T-cell (primary cell): Measurements from ENCODE around the gene ARHGEF4. TPM values are rescaled to one million over a fixed set of nuclear protein-coding genes. Genes with fewer than 3 reads are reported as not detected.
A peak's percentile ranks its signal among the peaks of the same experiment; 100 is the strongest.

Source experiments
- ATAC-seq, 4 experiments: fragments of 200-7000 bp in 3 of 4; fragments of 150-1000 bp in 1 of 4; cut with Tn5 transposase; replicated peaks in 1 of 4; 1 replicate in 3 of 4; 2 replicates in 1 of 4; pipeline ENCODE4 v1.10.0; 2021; ENCODE audit warnings: moderate library complexity in 3 of 4, mild to moderate bottlenecking in 2 of 4, moderate number of reproducible peaks in 1 of 4
- CTCF ChIA-PET, 2 donors: fragments of 300-600 bp; sonication (Branson Sonifier 250); formaldehyde crosslinking; loops; one replicate each; lab custom pipeline; 2022; ENCODE audit warnings: antibody characterized with exemption in 2 of 2; lab: Charles Lee
- POLR2A ChIA-PET, 2 donors: fragments of 300-600 bp; sonication (Branson Sonifier 250); formaldehyde crosslinking; loops; one replicate each; lab custom pipeline; 2022; ENCODE audit warnings: antibody characterized with exemption in 2 of 2; lab: Charles Lee
- DNase-seq, 35 experiments: peaks; one replicate each; pipeline versions ENCODE4 v3.0.0 to v3.0.0-alpha.2; 2013 to 2023
- H3K27ac ChIP-seq: one replicate; pipeline ENCODE4 v1.5.1; 2013; ENCODE audit warnings: low read length
- H3K27me3 ChIP-seq, 2 experiments: replicated peaks in 1 of 2; 1 replicate in 1 of 2; 2 replicates in 1 of 2; pipeline versions ENCODE4 v1.6.1 to v1.7.0; 2013; ENCODE audit warnings: low read length in 1 of 2, mixed read lengths in 1 of 2; ENCODE audit not compliant: control insufficient read depth in 2 of 2, insufficient read depth in 2 of 2; ENCODE audit errors: extremely low read depth in 1 of 2
- H3K36me3 ChIP-seq, 2 donors: 1 replicate in 1 of 2; 2 replicates in 1 of 2; pipeline versions ENCODE4 v1.6.1 to v1.7.0; 2013; ENCODE audit warnings: low read length in 1 of 2; ENCODE audit not compliant: control insufficient read depth in 2 of 2, insufficient read depth in 1 of 2; ENCODE audit errors: extremely low read depth in 1 of 2
- H3K4me1 ChIP-seq, 2 experiments: 1 replicate in 1 of 2; 2 replicates in 1 of 2; pipeline versions ENCODE4 v1.6.1 to v1.7.0; 2013; ENCODE audit warnings: low read length in 2 of 2, mixed read lengths in 1 of 2; ENCODE audit not compliant: insufficient read depth in 2 of 2, control insufficient read depth in 1 of 2; ENCODE audit errors: extremely low read depth in 1 of 2
- H3K4me3 ChIP-seq, 2 donors: 1 replicate in 1 of 2; 2 replicates in 1 of 2; pipeline versions ENCODE4 v1.5.1 to v1.7.0; 2013; ENCODE audit warnings: mild to moderate bottlenecking in 2 of 2, low read length in 1 of 2, moderate library complexity in 1 of 2; ENCODE audit not compliant: control insufficient read depth in 1 of 2; ENCODE audit errors: extremely low read depth in 1 of 2
- H3K9me3 ChIP-seq: 2 replicates; pipeline ENCODE4 v1.7.0; 2013
- H3K27ac Mint-ChIP-seq, 2 donors: one replicate each; pipeline ENCODE4 v1.8.0; 2020 to 2021; ENCODE audit warnings: mild to moderate bottlenecking in 2 of 2, mixed read lengths in 2 of 2
- H3K27me3 Mint-ChIP-seq, 2 donors: one replicate each; pipeline ENCODE4 v1.8.0; 2021 to 2022; ENCODE audit warnings: mixed read lengths in 2 of 2
- H3K36me3 Mint-ChIP-seq: one replicate; pipeline ENCODE4 v1.8.0; 2021; ENCODE audit warnings: mixed read lengths
- H3K4me1 Mint-ChIP-seq, 3 donors: one replicate each; pipeline ENCODE4 v1.8.0; 2020 to 2022; ENCODE audit warnings: mixed read lengths in 3 of 3, mild to moderate bottlenecking in 1 of 3
- H3K4me3 Mint-ChIP-seq, 3 donors: one replicate each; pipeline ENCODE4 v1.8.0; 2020 to 2022; ENCODE audit warnings: mild to moderate bottlenecking in 3 of 3, mixed read lengths in 3 of 3, moderate library complexity in 3 of 3
- H3K9me3 Mint-ChIP-seq, 3 donors: one replicate each; pipeline ENCODE4 v1.8.0; 2020 to 2022; ENCODE audit warnings: mixed read lengths in 3 of 3
- WGBS: methylation state at CpG from one replicate; pipeline ENCODE4 v1.1.5; 2013; ENCODE audit warnings: missing lambda C conversion rate; ENCODE audit not compliant: insufficient coverage; 5-methylcytosine and 5-hydroxymethylcytosine counted together
- total RNA-seq, 35 experiments: library from RNA in 6 of 35; stranded (reverse) in 6 of 35; fragments of 120-200 nt in 1 of 35; gene quantifications; one replicate each; pipeline versions ENCODE4 v1.2.1 to v1.2.4 and lab custom pipeline; 2013 to 2026

The ARHGEF4 gene
- total RNA-seq, 5 donors from 2014 or later (not counting 1 experiment from before 2014, with no cell fraction given) = 2.9 to 5.3 (median 4.4) TPM

- POLR2A ChIA-PET = no interaction called here
- 86% methylated on average over 19 of the region's 20 CpGs for WGBS
- H3K4me1 Mint-ChIP-seq = no peaks in the 10 kb centered on the region
- DNase-seq (no peak), ATAC-seq (no peak)
- Histone ChIP-seq H3K9me3 (no peaks in the 10 kb centered on the region), H3K4me3 (no peak overlapping the region), H3K27ac (no peak overlapping the region), H3K36me3 (no peaks in the 10 kb centered on the region), H3K4me1 (no peaks in the 10 kb centered on the region), H3K27me3 (peaks cover 0 to 25% of the 10 kb centered on the region in 2 experiments)
- no peak overlapping the region for H3K27ac Mint-ChIP-seq
- no peaks in the 10 kb centered on the region for H3K9me3 Mint-ChIP-seq
- no peaks in the 10 kb centered on the region for H3K36me3 Mint-ChIP-seq
- no peak overlapping the region for H3K4me3 Mint-ChIP-seq
- H3K27me3 Mint-ChIP-seq = peaks cover 9 to 15% of the 10 kb centered on the region in 2 donors
- CTCF ChIA-PET = interaction anchor here in 1 of 2 donors (0.8 to 1.0 kb wide), 2 partner anchors 12 to 75 kb away, joined by 3 read pairs; no protein-coding TSS in a partner anchor
Observed at GRCh38 chr2:130871843-130872740, 35.4 kb downstream of the ARHGEF4 start.

- no peak overlapping the region for H3K4me3 Mint-ChIP-seq
- Histone ChIP-seq H3K27ac (no peak overlapping the region), H3K9me3 (no peaks in the 10 kb centered on the region), H3K4me3 (no peak overlapping the region), H3K27me3 (peaks cover 0 to 25% of the 10 kb centered on the region in 2 experiments), H3K4me1 (no peaks in the 10 kb centered on the region), H3K36me3 (no peaks in the 10 kb centered on the region)
- no peaks in the 10 kb centered on the region for H3K36me3 Mint-ChIP-seq
- H3K27me3 Mint-ChIP-seq = peaks cover 9 to 15% of the 10 kb centered on the region in 2 donors
- CTCF ChIA-PET = interaction anchor here (0.7 to 1.9 kb wide), 4 partner anchors 54 to 800 kb away, joined by 5 to 24 read pairs (median 9); no protein-coding TSS in a partner anchor
- ATAC-seq = no peak
- POLR2A ChIA-PET = no interaction called here
- WGBS = 73% methylated on average over 5 of the region's 6 CpGs
- H3K9me3 Mint-ChIP-seq = no peaks in the 10 kb centered on the region
- DNase-seq = no peak
- H3K4me1 Mint-ChIP-seq = no peaks in the 10 kb centered on the region
- no peak overlapping the region for H3K27ac Mint-ChIP-seq
Observed at GRCh38 chr2:130872741-130873125, 36.0 kb downstream of the ARHGEF4 start.

- Mint-ChIP-seq H3K27ac (no peak overlapping the region), H3K36me3 (no peaks in the 10 kb centered on the region), H3K4me1 (no peaks in the 10 kb centered on the region), H3K9me3 (no peaks in the 10 kb centered on the region), H3K4me3 (no peak overlapping the region), H3K27me3 (peaks cover 12 to 14% of the 10 kb centered on the region in 2 donors)
- DNase-seq = peak in 34 of 35 experiments; percentile 11 to 77 (median 53)
- Histone ChIP-seq H3K36me3 (no peaks in the 10 kb centered on the region), H3K27ac (no peak overlapping the region), H3K4me3 (no peak overlapping the region), H3K4me1 (no peaks in the 10 kb centered on the region), H3K27me3 (peaks cover 0 to 25% of the 10 kb centered on the region in 2 experiments), H3K9me3 (no peaks in the 10 kb centered on the region)
- POLR2A ChIA-PET = interaction anchor here in 1 of 2 donors (0.6 kb wide), 1 partner anchor 76 kb away, joined by 3 read pairs; no protein-coding TSS in a partner anchor
- peak; percentile 70 to 78 (median 72) for ATAC-seq
- 17% methylated on average over 1 of the region's 9 CpGs for WGBS
- CTCF ChIA-PET = interaction anchor here (0.6 to 1.9 kb wide), 9 partner anchors 8 to 699 kb away, joined by 3 to 24 read pairs (median 3); no protein-coding TSS in a partner anchor
Observed at GRCh38 chr2:130873700-130874346, 37.1 kb downstream of the ARHGEF4 start.

- Mint-ChIP-seq H3K4me1 (no peaks in the 10 kb centered on the region), H3K27ac (no peak overlapping the region), H3K9me3 (no peaks in the 10 kb centered on the region), H3K36me3 (no peaks in the 10 kb centered on the region), H3K27me3 (peaks cover 9 to 13% of the 10 kb centered on the region in 2 donors), H3K4me3 (no peak overlapping the region)
- Histone ChIP-seq H3K4me3 (no peak overlapping the region), H3K36me3 (no peaks in the 10 kb centered on the region), H3K4me1 (no peaks in the 10 kb centered on the region), H3K9me3 (no peaks in the 10 kb centered on the region), H3K27me3 (peaks cover 0 to 20% of the 10 kb centered on the region in 2 experiments), H3K27ac (no peak overlapping the region)
- WGBS = no CpG with 5 or more reads among the region's 3 CpGs
- CTCF ChIA-PET = interaction anchor here (0.8 to 1.9 kb wide), 5 partner anchors 8 to 77 kb away, joined by 3 to 24 read pairs (median 6); no protein-coding TSS in a partner anchor
- DNase-seq (no peak), ATAC-seq (no peak)
- POLR2A ChIA-PET = no interaction called here
Observed at GRCh38 chr2:130874512-130874911, 37.8 kb downstream of the ARHGEF4 start.

GRCh38 chr2:130875935-130876334, 39.2 kb downstream of the ARHGEF4 start:
- no peaks in the 10 kb centered on the region for H3K36me3 Mint-ChIP-seq
- no peaks in the 10 kb centered on the region for H3K4me1 Mint-ChIP-seq
- no peak overlapping the region for H3K4me3 Mint-ChIP-seq
- CTCF ChIA-PET = no interaction called here
- H3K27me3 Mint-ChIP-seq = peaks cover 7 to 20% of the 10 kb centered on the region in 2 donors
- no peak for ATAC-seq
- no peak overlapping the region for H3K27ac Mint-ChIP-seq
- H3K27ac ChIP-seq = no peak overlapping the region
- H3K9me3 Mint-ChIP-seq = no peaks in the 10 kb centered on the region
- POLR2A ChIA-PET = no interaction called here
- H3K4me1 ChIP-seq = no peaks in the 10 kb centered on the region
- DNase-seq = no peak
- H3K4me3 ChIP-seq = no peak overlapping the region
- no peaks in the 10 kb centered on the region for H3K9me3 ChIP-seq
- WGBS = 77% methylated on average over 8 of the region's 9 CpGs
- peaks cover 0 to 17% of the 10 kb centered on the region in 2 experiments for H3K27me3 ChIP-seq
- no peaks in the 10 kb centered on the region for H3K36me3 ChIP-seq

GRCh38 chr2:130877258-130877657, 40.5 kb downstream of the ARHGEF4 start:
- CTCF ChIA-PET = interaction anchor here in 1 of 2 donors (0.6 kb wide), 1 partner anchor 9 kb away, joined by 4 read pairs; no protein-coding TSS in a partner anchor
- no peak for ATAC-seq
- H3K4me3 ChIP-seq = no peak overlapping the region
- H3K9me3 ChIP-seq = no peaks in the 10 kb centered on the region
- no peak overlapping the region for H3K27ac Mint-ChIP-seq
- POLR2A ChIA-PET = no interaction called here
- peaks cover 0 to 23% of the 10 kb centered on the region in 2 experiments for H3K27me3 ChIP-seq
- H3K27me3 Mint-ChIP-seq = peaks cover 14 to 28% of the 10 kb centered on the region in 2 donors
- no peaks in the 10 kb centered on the region for H3K36me3 ChIP-seq
- no peak for DNase-seq
- WGBS = 100% methylated on average over 1 of the region's 5 CpGs
- H3K9me3 Mint-ChIP-seq = no peaks in the 10 kb centered on the region
- H3K36me3 Mint-ChIP-seq = no peaks in the 10 kb centered on the region
- no peaks in the 10 kb centered on the region for H3K4me1 ChIP-seq
- no peaks in the 10 kb centered on the region for H3K4me1 Mint-ChIP-seq
- H3K4me3 Mint-ChIP-seq = no peak overlapping the region
- no peak overlapping the region for H3K27ac ChIP-seq
